ENCODE data around the gene KPNB1. TPM values are rescaled to one million over a fixed set of nuclear protein-coding genes. Genes with fewer than 3 reads are reported as not detected.

Gene KPNB1
- polyA plus RNA-seq, 3 donors: 5.8 to 83.3 (median 13.2) TPM

DNA sequence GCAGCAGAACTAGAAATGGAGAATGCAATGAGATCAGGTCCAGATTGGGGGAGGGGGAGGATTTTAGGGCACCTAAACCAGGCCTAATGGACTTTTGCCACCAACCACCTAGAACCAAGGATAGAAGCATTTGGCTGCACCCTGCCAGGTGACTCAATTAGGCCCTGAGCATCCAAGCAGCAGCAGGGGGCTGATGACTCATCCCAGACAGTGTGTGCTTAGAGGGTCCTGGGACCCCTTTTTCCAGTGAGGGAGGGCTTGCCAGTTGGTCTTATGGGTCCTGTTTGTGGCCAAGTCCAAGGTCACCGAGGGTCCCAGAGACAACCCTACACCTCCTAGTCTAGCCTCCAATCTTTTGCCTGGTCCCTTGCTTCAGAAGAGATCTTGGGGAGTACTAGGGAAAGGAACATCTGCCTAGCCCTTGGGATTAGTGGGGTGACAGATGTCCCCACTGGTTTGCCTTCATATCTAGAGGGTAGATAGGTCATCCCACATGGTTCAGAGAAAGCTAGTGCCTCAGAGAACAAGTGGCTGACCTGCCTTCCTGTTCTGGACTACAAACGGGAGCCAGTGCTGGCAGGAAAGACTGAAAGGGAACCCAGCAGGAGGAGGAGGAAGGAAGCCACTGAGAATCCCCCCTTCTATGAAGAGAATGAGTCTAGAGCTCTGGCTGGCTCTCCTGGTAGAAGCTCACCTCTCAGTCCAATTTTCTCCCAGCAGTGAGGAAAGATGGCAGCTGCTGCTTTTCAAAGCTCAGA, 42.6 kb downstream of the KPNB1 start:
- Mint-ChIP-seq H3K9me3 (peaks cover 0 to 9% (median 0%) of the 10 kb centered on the region in 7 donors), H3K4me3 (peak overlapping the region in 1 of 2 donors; percentile 94), H3K27ac (no peak overlapping the region), H3K4me1 (peaks cover 25% of the 10 kb centered on the region), H3K36me3 (peaks cover 6 to 8% of the 10 kb centered on the region in 2 donors), H3K27me3 (ENCODE audit: low read depth in 3 of 3) (peaks cover 25 to 34% (median 26%) of the 10 kb centered on the region in 3 donors)
- Histone ChIP-seq H3K9ac (ENCODE audit: insufficient read depth, low read length, poor library complexity, severe bottlenecking) (no peak overlapping the region), H3K27ac (ENCODE audit: low read depth in 1 of 2, low read length in 2 of 2) (no peak overlapping the region), H3K4me1 (ENCODE audit: control insufficient read depth in 1 of 2, insufficient read depth in 2 of 2, low read length in 2 of 2) (peaks cover 22 to 34% of the 10 kb centered on the region in 2 donors), H3K4me2 (replicated peaks; ENCODE audit: extremely low read depth, low read length, poor library complexity, severe bottlenecking) (no peak overlapping the region), H4K20me1 (ENCODE audit: insufficient read depth, low read length) (peaks cover 5% of the 10 kb centered on the region), H2AFZ (ENCODE audit: insufficient read depth, low read depth, low read length, poor library complexity, severe bottlenecking) (peak overlapping the region; percentile 59), H3K79me2 (ENCODE audit: insufficient read depth, low read length) (no peaks in the 10 kb centered on the region), H3K4me3 (replicated peaks in 1 of 3; ENCODE audit: low read depth in 2 of 3, low read length in 3 of 3) (no peak overlapping the region), H3K27me3 (ENCODE audit: control insufficient read depth in 2 of 2, insufficient read depth in 2 of 2, low read length in 2 of 2) (peaks cover 9 to 19% of the 10 kb centered on the region in 2 donors), H3K36me3 (replicated peaks in 1 of 2; ENCODE audit: control insufficient read depth in 1 of 2, insufficient read depth in 2 of 2, low read length in 2 of 2) (peaks cover 0 to 6% of the 10 kb centered on the region in 2 donors), H3K9me3 (replicated peaks in 1 of 2; ENCODE audit: control insufficient read depth in 1 of 2, insufficient read depth in 1 of 2, low read length in 2 of 2) (no peaks in the 10 kb centered on the region)
- 0% methylated on average over 1 of the region's 2 CpGs for WGBS (ENCODE audit: insufficient coverage)
- TF ChIP-seq, protein P1, sequence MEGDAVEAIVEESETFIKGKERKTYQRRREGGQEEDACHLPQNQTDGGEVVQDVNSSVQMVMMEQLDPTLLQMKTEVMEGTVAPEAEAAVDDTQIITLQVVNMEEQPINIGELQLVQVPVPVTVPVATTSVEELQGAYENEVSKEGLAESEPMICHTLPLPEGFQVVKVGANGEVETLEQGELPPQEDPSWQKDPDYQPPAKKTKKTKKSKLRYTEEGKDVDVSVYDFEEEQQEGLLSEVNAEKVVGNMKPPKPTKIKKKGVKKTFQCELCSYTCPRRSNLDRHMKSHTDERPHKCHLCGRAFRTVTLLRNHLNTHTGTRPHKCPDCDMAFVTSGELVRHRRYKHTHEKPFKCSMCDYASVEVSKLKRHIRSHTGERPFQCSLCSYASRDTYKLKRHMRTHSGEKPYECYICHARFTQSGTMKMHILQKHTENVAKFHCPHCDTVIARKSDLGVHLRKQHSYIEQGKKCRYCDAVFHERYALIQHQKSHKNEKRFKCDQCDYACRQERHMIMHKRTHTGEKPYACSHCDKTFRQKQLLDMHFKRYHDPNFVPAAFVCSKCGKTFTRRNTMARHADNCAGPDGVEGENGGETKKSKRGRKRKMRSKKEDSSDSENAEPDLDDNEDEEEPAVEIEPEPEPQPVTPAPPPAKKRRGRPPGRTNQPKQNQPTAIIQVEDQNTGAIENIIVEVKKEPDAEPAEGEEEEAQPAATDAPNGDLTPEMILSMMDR (IDR thresholded peaks at IDR 0.05): no peak
- no peak for DNase-seq
- intact Hi-C loops (cut with micrococcal nuclease): no loop called here

DNA sequence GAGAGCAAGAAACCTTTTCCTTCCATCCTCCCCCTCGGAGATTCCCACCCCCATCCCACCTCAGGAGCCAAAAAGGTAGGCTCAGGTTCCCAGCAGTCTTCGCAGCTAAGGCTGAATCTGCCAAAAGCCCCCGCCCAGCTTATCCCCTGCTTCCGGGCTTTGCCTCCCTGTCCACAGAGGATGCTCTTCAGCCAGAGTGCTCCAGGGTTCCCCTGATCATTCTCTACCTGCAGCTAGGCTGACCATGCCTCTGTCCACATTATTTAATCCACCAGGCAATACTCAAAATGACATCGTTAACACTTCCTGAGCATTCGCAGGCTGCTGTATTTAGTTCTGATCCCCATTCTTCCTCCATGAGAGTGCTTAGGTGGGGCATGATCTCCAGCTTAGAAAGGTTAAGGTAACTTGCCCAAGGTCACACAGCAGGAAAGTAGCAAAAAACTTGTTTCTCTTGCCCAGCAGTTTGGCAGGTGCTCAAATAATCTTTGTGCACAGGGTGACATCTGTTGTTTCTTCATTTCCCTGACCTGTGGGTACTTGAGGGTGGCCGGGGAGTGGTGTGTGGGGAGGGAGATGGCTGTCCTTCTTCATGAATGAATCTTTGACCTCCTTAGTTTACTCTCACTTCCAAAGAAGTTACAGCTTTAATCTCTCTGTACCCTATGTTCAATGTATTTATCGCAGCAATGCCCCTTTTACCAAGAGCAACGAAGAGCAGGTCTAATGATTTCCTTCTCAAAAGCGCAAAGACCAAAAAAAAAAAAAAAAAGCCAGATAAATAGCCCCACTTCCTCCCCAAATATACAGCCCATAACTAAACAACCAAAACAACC, 43.4 kb downstream of the KPNB1 start:
- Histone ChIP-seq H3K9ac (ENCODE audit: insufficient read depth, low read length, poor library complexity, severe bottlenecking) (peak overlapping the region; percentile 21), H3K36me3 (replicated peaks in 1 of 2; ENCODE audit: control insufficient read depth in 1 of 2, insufficient read depth in 2 of 2, low read length in 2 of 2) (no peaks in the 10 kb centered on the region), H3K4me2 (replicated peaks; ENCODE audit: extremely low read depth, low read length, poor library complexity, severe bottlenecking) (peak overlapping the region; percentile 96), H3K27ac (ENCODE audit: low read depth in 1 of 2, low read length in 2 of 2) (no peak overlapping the region), H4K20me1 (ENCODE audit: insufficient read depth, low read length) (no peaks in the 10 kb centered on the region), H3K27me3 (ENCODE audit: control insufficient read depth in 2 of 2, insufficient read depth in 2 of 2, low read length in 2 of 2) (peaks cover 9 to 19% of the 10 kb centered on the region in 2 donors), H3K79me2 (ENCODE audit: insufficient read depth, low read length) (no peaks in the 10 kb centered on the region), H3K9me3 (replicated peaks in 1 of 2; ENCODE audit: control insufficient read depth in 1 of 2, insufficient read depth in 1 of 2, low read length in 2 of 2) (no peaks in the 10 kb centered on the region), H2AFZ (ENCODE audit: insufficient read depth, low read depth, low read length, poor library complexity, severe bottlenecking) (peak overlapping the region; percentile 59), H3K4me1 (ENCODE audit: control insufficient read depth in 1 of 2, insufficient read depth in 2 of 2, low read length in 2 of 2) (peaks cover 22 to 34% of the 10 kb centered on the region in 2 donors), H3K4me3 (replicated peaks in 1 of 3; ENCODE audit: low read depth in 2 of 3, low read length in 3 of 3) (peak overlapping the region in 1 of 3 experiments; percentile 70)
- H3K4me1 Mint-ChIP-seq: peaks cover 25% of the 10 kb centered on the region
- H3K4me3 Mint-ChIP-seq: peak overlapping the region; percentile 86 to 94
- H3K27me3 Mint-ChIP-seq (ENCODE audit: low read depth in 3 of 3): peaks cover 26 to 34% (median 26%) of the 10 kb centered on the region in 3 donors
- TF ChIP-seq, protein P1 (IDR thresholded peaks at IDR 0.05): no peak
- peaks cover 0 to 9% (median 0%) of the 10 kb centered on the region in 7 donors for H3K9me3 Mint-ChIP-seq
- peaks cover 6 to 8% of the 10 kb centered on the region in 2 donors for H3K36me3 Mint-ChIP-seq
- peak overlapping the region in 2 of 7 donors; percentile 22 to 26 for H3K27ac Mint-ChIP-seq
- intact Hi-C loops (cut with micrococcal nuclease): no loop called here
- WGBS (ENCODE audit: insufficient coverage): 34% methylated on average over 7 of the region's 10 CpGs
- DNase-seq: no peak

Measured in CD14-positive monocyte (primary cell).